HCT116 (cell line): ENCODE data around the gene TAF1C. TPM values are rescaled to one million over a fixed set of nuclear protein-coding genes. Genes with fewer than 3 reads are reported as not detected.

Experiments used
- ATAC-seq: fragments of 200-7000 bp; cut with Tn5 transposase; 2 replicates; pipeline ENCODE4 v1.9.1; 2020; ENCODE audit warnings: mild to moderate bottlenecking, moderate library complexity
- BruUV-seq: library from RNA; stranded (reverse); fragments of 400-500 nt; replicated peaks from 2 replicates; lab custom pipeline; 2021; lab: Mats Ljungman, UMichigan
- CTCF ChIA-PET: fragments of 300-600 bp; sonication (Branson Sonifier 250); formaldehyde crosslinking; loops from one replicate; lab custom pipeline; 2021; ENCODE audit warnings: antibody characterized with exemption; lab: Charles Lee
- POLR2A ChIA-PET: fragments of 300-600, 350-600 bp; sonication (Branson Sonifier 250); formaldehyde crosslinking; loops from one replicate; lab custom pipeline; 2021; ENCODE audit warnings: antibody characterized with exemption; lab: Charles Lee
- RAD21 ChIA-PET, 2 experiments: fragments of 300-600 bp; sonication (Branson Sonifier 250); formaldehyde crosslinking; loops; one replicate each; lab custom pipeline; 2023; ENCODE audit warnings: low total read pairs in 2 of 2; ENCODE audit not compliant: uncharacterized antibody in 2 of 2, unreplicated experiment in 2 of 2, low non-redundant PET in 1 of 2; lab: Charles Lee
- DNase-seq: peaks from one replicate; pipeline ENCODE4 v3.0.0-alpha.2; 2010; ENCODE audit warnings: low read depth, low spot score
- H2AFZ ChIP-seq: fragments of 200-600 bp; shearing (Covaris generic), sonication (generic); 2 replicates; pipeline ENCODE4 v1.6.1; 2017; ENCODE audit warnings: low read depth, mixed run types, mixed read lengths, antibody characterized with exemption, low read length; ENCODE audit not compliant: poor library complexity, severe bottlenecking
- H3K27ac ChIP-seq: 2 replicates; pipeline ENCODE4 v1.5.1; 2012; ENCODE audit warnings: low read depth, low read length
- H3K27me3 ChIP-seq: fragments of 200-600 bp; sonication (generic); 2 replicates; pipeline ENCODE4 v1.6.1; 2016; ENCODE audit warnings: mixed run types, low read length, mixed read lengths; ENCODE audit not compliant: insufficient read depth
- H3K36me3 ChIP-seq, 2 experiments: fragments of 200-500 bp in 1 of 2; fragments of 200-600 bp in 1 of 2; sonication (Bioruptor generic) in 1 of 2; sonication (generic) in 1 of 2; 2 replicates each; pipeline versions ENCODE4 v1.5.1 to v1.6.1; 2014 to 2016; ENCODE audit warnings: low read length in 2 of 2, inconsistent platforms in 1 of 2, mixed read lengths in 1 of 2, mixed run types in 1 of 2; ENCODE audit not compliant: insufficient read depth in 2 of 2, control insufficient read depth in 1 of 2
- H3K4me1 ChIP-seq, 2 experiments: fragments of 200-600 bp in 1 of 2; sonication (generic) in 1 of 2; 2 replicates each; pipeline versions ENCODE4 v1.5.1 to v1.6.1; 2012 to 2017; ENCODE audit warnings: low read length in 2 of 2, inconsistent platforms in 1 of 2, mild to moderate bottlenecking in 1 of 2, mixed read lengths in 1 of 2, mixed run types in 1 of 2, moderate library complexity in 1 of 2; ENCODE audit not compliant: insufficient read depth in 2 of 2, control insufficient read depth in 1 of 2
- H3K4me2 ChIP-seq: fragments of 200-600 bp; sonication (generic); 2 replicates; pipeline ENCODE4 v1.6.1; 2017; ENCODE audit warnings: mixed run types, low read length, mixed read lengths
- H3K4me3 ChIP-seq, 2 experiments: fragments of 200-600 bp in 1 of 2; sonication (generic) in 1 of 2; replicated peaks in 1 of 2; 2 replicates each; pipeline ENCODE4 v1.5.1; 2011 to 2016; ENCODE audit warnings: low read length in 2 of 2, control low read depth in 1 of 2, low read depth in 1 of 2, mild to moderate bottlenecking in 1 of 2, mixed read lengths in 1 of 2, mixed run types in 1 of 2
- H3K79me2 ChIP-seq: fragments of 200-600 bp; sonication (generic); 2 replicates; pipeline ENCODE4 v1.6.1; 2017; ENCODE audit warnings: mild to moderate bottlenecking, mixed run types, low read length, moderate library complexity, mixed read lengths; ENCODE audit not compliant: insufficient read depth
- H3K9ac ChIP-seq: fragments of 200-600 bp; sonication (generic); 2 replicates; pipeline ENCODE4 v1.6.1; 2016; ENCODE audit warnings: low read length, mixed read lengths
- H3K9me2 ChIP-seq: fragments of 200-600 bp; sonication (generic), shearing (Covaris generic); 2 replicates; pipeline ENCODE4 v1.6.1; 2017; ENCODE audit warnings: mixed run types, mild to moderate bottlenecking, moderate library complexity; ENCODE audit not compliant: insufficient read depth
- H3K9me3 ChIP-seq, 2 experiments: fragments of 200-500 bp in 1 of 2; fragments of 200-600 bp in 1 of 2; sonication (Bioruptor generic) in 1 of 2; sonication (generic) in 1 of 2; 2 replicates each; pipeline ENCODE4 v1.6.1; 2014 to 2017; ENCODE audit warnings: low read length in 2 of 2, mixed read lengths in 2 of 2, inconsistent platforms in 1 of 2, low read depth in 1 of 2, mild to moderate bottlenecking in 1 of 2, mixed run types in 1 of 2, moderate library complexity in 1 of 2; ENCODE audit not compliant: control insufficient read depth in 1 of 2, insufficient read depth in 1 of 2
- H4K20me1 ChIP-seq: fragments of 200-600 bp; sonication (generic), shearing (Covaris generic); 2 replicates; pipeline ENCODE4 v1.6.1; 2017; ENCODE audit warnings: mixed run types, mild to moderate bottlenecking, moderate library complexity; ENCODE audit not compliant: insufficient read depth
- CEBPB ChIP-seq: IDR thresholded peaks from 2 replicates; pipeline ENCODE4 v1.6.1; 2012; ENCODE audit warnings: low read depth
- ELF1 ChIP-seq: IDR thresholded peaks from 2 replicates; pipeline ENCODE4 v1.6.1; 2012; ENCODE audit warnings: low read depth, borderline replicate concordance
- EZH2 ChIP-seq: fragments of 200-600 bp; sonication (generic); IDR thresholded peaks from 2 replicates; pipeline ENCODE4 v1.6.1; 2017; ENCODE audit warnings: antibody characterized with exemption, mixed run types
- EZH2phosphoT487 ChIP-seq: fragments of 200-600 bp; IDR thresholded peaks from 2 replicates; pipeline ENCODE4 v1.6.1; 2018; ENCODE audit warnings: antibody characterized with exemption, borderline replicate concordance
- FOSL1 ChIP-seq: IDR thresholded peaks from 2 replicates; pipeline ENCODE4 v1.6.1; 2012; ENCODE audit warnings: low read depth
- JUND ChIP-seq: IDR thresholded peaks from 2 replicates; pipeline ENCODE4 v1.6.1; 2012
- POLR2AphosphoS5 ChIP-seq: IDR thresholded peaks from 2 replicates; pipeline ENCODE4 v1.6.1; 2011; ENCODE audit warnings: mild to moderate bottlenecking, low read depth, low read length, moderate library complexity
- RAD21 ChIP-seq: IDR thresholded peaks from 2 replicates; pipeline ENCODE4 v1.6.1; 2012; ENCODE audit warnings: low read depth, mild to moderate bottlenecking
- SRF ChIP-seq: IDR thresholded peaks from 2 replicates; pipeline ENCODE4 v1.6.1; 2012; ENCODE audit warnings: low read depth
- TCF7L2 ChIP-seq: IDR thresholded peaks from 2 replicates; pipeline ENCODE4 v1.7.0; 2011; ENCODE audit warnings: borderline replicate concordance, inconsistent platforms; ENCODE audit not compliant: insufficient read depth, insufficient read length; ENCODE audit errors: extremely low read depth
- YY1 ChIP-seq: IDR thresholded peaks from 2 replicates; pipeline ENCODE4 v1.6.1; 2011; ENCODE audit warnings: low read length, low read depth, moderate library complexity, mild to moderate bottlenecking; ENCODE audit not compliant: insufficient replicate concordance; ENCODE audit errors: extremely low read depth
- ZFX ChIP-seq: fragments of 450-650 bp; IDR thresholded peaks from 2 replicates; pipeline ENCODE4 v1.6.1; 2017
- ZNF274 ChIP-seq: fragments of 200-500 bp; sonication (Bioruptor generic); IDR thresholded peaks from 2 replicates; pipeline ENCODE4 v1.6.1; 2014; ENCODE audit warnings: mild to moderate bottlenecking, low read depth, low read length, inconsistent platforms
- intact Hi-C: fragments of 100-400 bp; cut with micrococcal nuclease; formaldehyde crosslinking; loops from 2 replicates; pipeline ENCODE4 v1.10.0; 2022
- total RNA-seq: library from RNA; stranded (reverse); gene quantifications from one replicate; pipeline ENCODE4 v1.2.1, GENCODE V29; 2021; ENCODE audit not compliant: unreplicated experiment
- TF ChIP-seq, protein P1 (sequence below): IDR thresholded peaks from 2 replicates; pipeline ENCODE4 v1.6.1; 2011; ENCODE audit warnings: mild to moderate bottlenecking, low read length, moderate library complexity; ENCODE audit not compliant: insufficient replicate concordance; ENCODE audit errors: extremely low read depth
- TF ChIP-seq, protein P2 (sequence below): IDR thresholded peaks from 2 replicates; pipeline ENCODE4 v1.6.1; 2012
- TF ChIP-seq, protein P3 (sequence below): IDR thresholded peaks from 2 replicates; pipeline ENCODE4 v1.6.1; 2012
- TF ChIP-seq, protein P4 (sequence below): IDR thresholded peaks from 2 replicates; pipeline ENCODE4 v1.6.1; 2012; ENCODE audit warnings: low read depth
- TF ChIP-seq, protein P5 (sequence below), 3 experiments: fragments of 200-600 bp in 1 of 3; sonication (generic) in 1 of 3; IDR thresholded peaks in 2 of 3; conservative IDR thresholded peaks in 1 of 3; 2 replicates each; pipeline ENCODE4 v1.5.1; 2012 to 2017; ENCODE audit warnings: low read depth in 2 of 3, low read length in 2 of 3, antibody characterized with exemption in 1 of 3, borderline replicate concordance in 1 of 3, control low read depth in 1 of 3, mild to moderate bottlenecking in 1 of 3, mixed read lengths in 1 of 3, mixed run types in 1 of 3, moderate library complexity in 1 of 3; ENCODE audit not compliant: insufficient read depth in 1 of 3

TAF1C gene
- total RNA-seq, 1 experiment from 2014 or later, result 76.3 TPM

DNA sequence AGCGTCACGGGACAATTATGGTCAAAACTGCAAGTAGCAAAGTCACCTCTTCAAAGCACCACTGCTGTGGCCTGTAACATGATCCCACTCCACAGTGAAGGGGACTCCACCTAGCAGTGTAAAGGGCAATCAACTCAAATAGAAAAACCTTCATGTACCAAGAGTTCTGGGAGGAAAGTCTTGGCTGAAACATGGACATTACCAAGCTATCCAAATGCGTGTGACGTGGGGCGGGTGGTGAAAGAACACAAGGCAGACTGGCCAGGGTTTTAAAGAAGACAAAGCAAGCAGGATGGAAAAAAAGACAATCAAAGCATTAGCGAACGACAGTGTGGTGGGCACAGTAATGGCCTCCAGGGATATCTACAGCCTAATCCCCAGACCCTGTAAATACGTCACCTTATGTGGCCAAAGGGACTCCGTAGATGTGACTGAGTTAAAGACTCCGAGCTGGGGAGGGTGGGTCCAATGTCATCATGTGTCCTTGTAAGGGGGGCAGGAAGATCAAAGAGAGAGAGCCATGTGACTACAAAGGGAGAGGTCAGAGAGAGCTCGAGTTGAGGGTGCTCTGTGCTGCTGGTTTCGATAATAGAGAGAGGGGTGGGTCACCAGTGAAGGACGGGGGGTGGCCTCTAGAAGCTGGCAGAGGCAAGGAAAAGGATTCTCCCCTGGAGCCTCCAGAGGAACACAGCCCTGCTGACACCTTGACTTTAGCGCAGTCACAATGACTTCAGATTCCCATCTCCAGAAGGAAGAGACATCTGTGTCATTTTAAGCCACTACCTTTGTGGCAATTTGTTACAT lies 47.8 kb downstream of the TAF1C start:
- ChIA-PET POLR2A (no interaction called here), CTCF (no interaction called here), RAD21 (interaction anchor here in 1 of 2 experiments (0.6 kb wide), 1 partner anchor 138 kb away, joined by 3 read pairs; no protein-coding TSS in a partner anchor)
- intact Hi-C loops, result no loop called here
- peaks cover 26 to 39% of the 10 kb centered on the region in 2 experiments for H3K4me1 ChIP-seq
- no peaks in the 10 kb centered on the region for H3K9me3 ChIP-seq
- no peaks in the 10 kb centered on the region; the same call in 1 of the 2 replicates for H4K20me1 ChIP-seq
- peak; percentile 74 for ATAC-seq
- no peak overlapping the region for H2AFZ ChIP-seq
- no peaks in the 10 kb centered on the region for H3K36me3 ChIP-seq
- H3K27ac ChIP-seq, result peak overlapping the region; percentile 10
- DNase-seq, result peak; percentile 54
- H3K4me2 ChIP-seq, result peak overlapping the region; percentile 81
- no peaks in the 10 kb centered on the region for H3K9me2 ChIP-seq
- H3K79me2 ChIP-seq, result peaks cover 68% of the 10 kb centered on the region
- peak overlapping the region in 1 of 2 experiments; percentile 38; a peak in 2 of 4 replicates for H3K4me3 ChIP-seq
- peak overlapping the region; percentile 29 for H3K9ac ChIP-seq
- no TSS peak for BruUV-seq
- no peaks in the 10 kb centered on the region for H3K27me3 ChIP-seq
- TF ChIP-seq, protein P1, sequence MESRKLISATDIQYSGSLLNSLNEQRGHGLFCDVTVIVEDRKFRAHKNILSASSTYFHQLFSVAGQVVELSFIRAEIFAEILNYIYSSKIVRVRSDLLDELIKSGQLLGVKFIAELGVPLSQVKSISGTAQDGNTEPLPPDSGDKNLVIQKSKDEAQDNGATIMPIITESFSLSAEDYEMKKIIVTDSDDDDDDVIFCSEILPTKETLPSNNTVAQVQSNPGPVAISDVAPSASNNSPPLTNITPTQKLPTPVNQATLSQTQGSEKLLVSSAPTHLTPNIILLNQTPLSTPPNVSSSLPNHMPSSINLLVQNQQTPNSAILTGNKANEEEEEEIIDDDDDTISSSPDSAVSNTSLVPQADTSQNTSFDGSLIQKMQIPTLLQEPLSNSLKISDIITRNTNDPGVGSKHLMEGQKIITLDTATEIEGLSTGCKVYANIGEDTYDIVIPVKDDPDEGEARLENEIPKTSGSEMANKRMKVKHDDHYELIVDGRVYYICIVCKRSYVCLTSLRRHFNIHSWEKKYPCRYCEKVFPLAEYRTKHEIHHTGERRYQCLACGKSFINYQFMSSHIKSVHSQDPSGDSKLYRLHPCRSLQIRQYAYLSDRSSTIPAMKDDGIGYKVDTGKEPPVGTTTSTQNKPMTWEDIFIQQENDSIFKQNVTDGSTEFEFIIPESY, result no peak
- TF ChIP-seq ZNF274 (no peak), FOSL1 (no peak), RAD21 (no peak), SRF (0 out of 2 replicates have a peak, but pooled peaks have one; percentile 70), EZH2phosphoT487 (no peak), CEBPB (no peak), YY1 (no peak), ZFX (no peak), TCF7L2 (peak; percentile 92), POLR2AphosphoS5 (no peak), EZH2 (no peak), ELF1 (no peak), JUND (no peak; the same call in 1 of the 2 replicates)
- TF ChIP-seq, protein P2, sequence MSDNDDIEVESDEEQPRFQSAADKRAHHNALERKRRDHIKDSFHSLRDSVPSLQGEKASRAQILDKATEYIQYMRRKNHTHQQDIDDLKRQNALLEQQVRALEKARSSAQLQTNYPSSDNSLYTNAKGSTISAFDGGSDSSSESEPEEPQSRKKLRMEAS, result peak; percentile 15; the same call in 1 of the 2 replicates
- TF ChIP-seq, protein P3, sequence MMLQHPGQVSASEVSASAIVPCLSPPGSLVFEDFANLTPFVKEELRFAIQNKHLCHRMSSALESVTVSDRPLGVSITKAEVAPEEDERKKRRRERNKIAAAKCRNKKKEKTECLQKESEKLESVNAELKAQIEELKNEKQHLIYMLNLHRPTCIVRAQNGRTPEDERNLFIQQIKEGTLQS, result no peak
- TF ChIP-seq, protein P4, sequence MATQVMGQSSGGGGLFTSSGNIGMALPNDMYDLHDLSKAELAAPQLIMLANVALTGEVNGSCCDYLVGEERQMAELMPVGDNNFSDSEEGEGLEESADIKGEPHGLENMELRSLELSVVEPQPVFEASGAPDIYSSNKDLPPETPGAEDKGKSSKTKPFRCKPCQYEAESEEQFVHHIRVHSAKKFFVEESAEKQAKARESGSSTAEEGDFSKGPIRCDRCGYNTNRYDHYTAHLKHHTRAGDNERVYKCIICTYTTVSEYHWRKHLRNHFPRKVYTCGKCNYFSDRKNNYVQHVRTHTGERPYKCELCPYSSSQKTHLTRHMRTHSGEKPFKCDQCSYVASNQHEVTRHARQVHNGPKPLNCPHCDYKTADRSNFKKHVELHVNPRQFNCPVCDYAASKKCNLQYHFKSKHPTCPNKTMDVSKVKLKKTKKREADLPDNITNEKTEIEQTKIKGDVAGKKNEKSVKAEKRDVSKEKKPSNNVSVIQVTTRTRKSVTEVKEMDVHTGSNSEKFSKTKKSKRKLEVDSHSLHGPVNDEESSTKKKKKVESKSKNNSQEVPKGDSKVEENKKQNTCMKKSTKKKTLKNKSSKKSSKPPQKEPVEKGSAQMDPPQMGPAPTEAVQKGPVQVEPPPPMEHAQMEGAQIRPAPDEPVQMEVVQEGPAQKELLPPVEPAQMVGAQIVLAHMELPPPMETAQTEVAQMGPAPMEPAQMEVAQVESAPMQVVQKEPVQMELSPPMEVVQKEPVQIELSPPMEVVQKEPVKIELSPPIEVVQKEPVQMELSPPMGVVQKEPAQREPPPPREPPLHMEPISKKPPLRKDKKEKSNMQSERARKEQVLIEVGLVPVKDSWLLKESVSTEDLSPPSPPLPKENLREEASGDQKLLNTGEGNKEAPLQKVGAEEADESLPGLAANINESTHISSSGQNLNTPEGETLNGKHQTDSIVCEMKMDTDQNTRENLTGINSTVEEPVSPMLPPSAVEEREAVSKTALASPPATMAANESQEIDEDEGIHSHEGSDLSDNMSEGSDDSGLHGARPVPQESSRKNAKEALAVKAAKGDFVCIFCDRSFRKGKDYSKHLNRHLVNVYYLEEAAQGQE, result no peak
- TF ChIP-seq, protein P5, sequence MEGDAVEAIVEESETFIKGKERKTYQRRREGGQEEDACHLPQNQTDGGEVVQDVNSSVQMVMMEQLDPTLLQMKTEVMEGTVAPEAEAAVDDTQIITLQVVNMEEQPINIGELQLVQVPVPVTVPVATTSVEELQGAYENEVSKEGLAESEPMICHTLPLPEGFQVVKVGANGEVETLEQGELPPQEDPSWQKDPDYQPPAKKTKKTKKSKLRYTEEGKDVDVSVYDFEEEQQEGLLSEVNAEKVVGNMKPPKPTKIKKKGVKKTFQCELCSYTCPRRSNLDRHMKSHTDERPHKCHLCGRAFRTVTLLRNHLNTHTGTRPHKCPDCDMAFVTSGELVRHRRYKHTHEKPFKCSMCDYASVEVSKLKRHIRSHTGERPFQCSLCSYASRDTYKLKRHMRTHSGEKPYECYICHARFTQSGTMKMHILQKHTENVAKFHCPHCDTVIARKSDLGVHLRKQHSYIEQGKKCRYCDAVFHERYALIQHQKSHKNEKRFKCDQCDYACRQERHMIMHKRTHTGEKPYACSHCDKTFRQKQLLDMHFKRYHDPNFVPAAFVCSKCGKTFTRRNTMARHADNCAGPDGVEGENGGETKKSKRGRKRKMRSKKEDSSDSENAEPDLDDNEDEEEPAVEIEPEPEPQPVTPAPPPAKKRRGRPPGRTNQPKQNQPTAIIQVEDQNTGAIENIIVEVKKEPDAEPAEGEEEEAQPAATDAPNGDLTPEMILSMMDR (IDR thresholded peaks at IDR 0.05 in 2 of 3, conservative IDR thresholded peaks at IDR 0.05 in 1 of 3; ENCODE audit: borderline replicate concordance in 1 of 3, insufficient read depth in 1 of 3, low read depth in 2 of 3, low read length in 2 of 3), result no peak
